HL-60 (cell line): Measurements from ENCODE around the gene PTCRA.
"Not testable (repeated sequence)": the region's sequence is repeated elsewhere in the genome, so short reads cannot be mapped to it uniquely, and the experiment has no call there.

ENCODE experiments used
- DNase-seq, 2 experiments: peaks; one replicate each; pipeline ENCODE4 v3.0.0-alpha.2; 2010 to 2020; ENCODE audit warnings: low read depth in 1 of 2, low spot score in 1 of 2
- H3K27ac ChIP-seq: fragments of 250-450 bp; sonication (Bioruptor Pico); replicated peaks from 2 replicates; pipeline ENCODE4 v1.5.1; 2020; ENCODE audit warnings: mild to moderate bottlenecking, moderate library complexity
- H3K27me3 ChIP-seq: fragments of 250-450 bp; sonication (Bioruptor Pico); 2 replicates; pipeline ENCODE4 v1.5.1; 2021; ENCODE audit warnings: mild to moderate bottlenecking, moderate library complexity; ENCODE audit not compliant: insufficient read depth, poor library complexity, severe bottlenecking
- H3K4me3 ChIP-seq: replicated peaks from 2 replicates; pipeline ENCODE4 v1.5.1; 2011; ENCODE audit warnings: mild to moderate bottlenecking, control low read depth, low read length; ENCODE audit not compliant: insufficient read depth
- CTCF ChIP-seq: IDR thresholded peaks from one replicate; pipeline ENCODE4 v1.5.1; 2011; ENCODE audit warnings: low read length, control low read depth, inconsistent platforms; ENCODE audit not compliant: insufficient read depth
- GABPA ChIP-seq: IDR thresholded peaks from 2 replicates; pipeline ENCODE4 v1.6.1; 2012; ENCODE audit warnings: low read depth
- POLR2AphosphoS5 ChIP-seq: IDR thresholded peaks from 2 replicates; pipeline ENCODE4 v1.6.1; 2012; ENCODE audit warnings: low read depth
- SPI1 ChIP-seq: IDR thresholded peaks from 2 replicates; pipeline ENCODE4 v1.6.1; 2012; ENCODE audit warnings: low read depth, mild to moderate bottlenecking, borderline replicate concordance
- TF ChIP-seq, protein P1 (sequence below): IDR thresholded peaks from 2 replicates; pipeline ENCODE4 v1.6.1; 2012; ENCODE audit warnings: low read depth; ENCODE audit not compliant: insufficient replicate concordance

The PTCRA gene

GRCh38 chr6:42899871-42900270, 16.0 kb upstream of the PTCRA start:
- Histone ChIP-seq H3K27me3 (no peaks in the 10 kb centered on the region), H3K4me3 (no peak overlapping the region), H3K27ac (no peak overlapping the region)
- TF ChIP-seq, protein P1, sequence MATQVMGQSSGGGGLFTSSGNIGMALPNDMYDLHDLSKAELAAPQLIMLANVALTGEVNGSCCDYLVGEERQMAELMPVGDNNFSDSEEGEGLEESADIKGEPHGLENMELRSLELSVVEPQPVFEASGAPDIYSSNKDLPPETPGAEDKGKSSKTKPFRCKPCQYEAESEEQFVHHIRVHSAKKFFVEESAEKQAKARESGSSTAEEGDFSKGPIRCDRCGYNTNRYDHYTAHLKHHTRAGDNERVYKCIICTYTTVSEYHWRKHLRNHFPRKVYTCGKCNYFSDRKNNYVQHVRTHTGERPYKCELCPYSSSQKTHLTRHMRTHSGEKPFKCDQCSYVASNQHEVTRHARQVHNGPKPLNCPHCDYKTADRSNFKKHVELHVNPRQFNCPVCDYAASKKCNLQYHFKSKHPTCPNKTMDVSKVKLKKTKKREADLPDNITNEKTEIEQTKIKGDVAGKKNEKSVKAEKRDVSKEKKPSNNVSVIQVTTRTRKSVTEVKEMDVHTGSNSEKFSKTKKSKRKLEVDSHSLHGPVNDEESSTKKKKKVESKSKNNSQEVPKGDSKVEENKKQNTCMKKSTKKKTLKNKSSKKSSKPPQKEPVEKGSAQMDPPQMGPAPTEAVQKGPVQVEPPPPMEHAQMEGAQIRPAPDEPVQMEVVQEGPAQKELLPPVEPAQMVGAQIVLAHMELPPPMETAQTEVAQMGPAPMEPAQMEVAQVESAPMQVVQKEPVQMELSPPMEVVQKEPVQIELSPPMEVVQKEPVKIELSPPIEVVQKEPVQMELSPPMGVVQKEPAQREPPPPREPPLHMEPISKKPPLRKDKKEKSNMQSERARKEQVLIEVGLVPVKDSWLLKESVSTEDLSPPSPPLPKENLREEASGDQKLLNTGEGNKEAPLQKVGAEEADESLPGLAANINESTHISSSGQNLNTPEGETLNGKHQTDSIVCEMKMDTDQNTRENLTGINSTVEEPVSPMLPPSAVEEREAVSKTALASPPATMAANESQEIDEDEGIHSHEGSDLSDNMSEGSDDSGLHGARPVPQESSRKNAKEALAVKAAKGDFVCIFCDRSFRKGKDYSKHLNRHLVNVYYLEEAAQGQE = no peak
- TF ChIP-seq CTCF (no peak), SPI1 (no peak), GABPA (no peak), POLR2AphosphoS5 (no peak)
- no peak for DNase-seq

DNA sequence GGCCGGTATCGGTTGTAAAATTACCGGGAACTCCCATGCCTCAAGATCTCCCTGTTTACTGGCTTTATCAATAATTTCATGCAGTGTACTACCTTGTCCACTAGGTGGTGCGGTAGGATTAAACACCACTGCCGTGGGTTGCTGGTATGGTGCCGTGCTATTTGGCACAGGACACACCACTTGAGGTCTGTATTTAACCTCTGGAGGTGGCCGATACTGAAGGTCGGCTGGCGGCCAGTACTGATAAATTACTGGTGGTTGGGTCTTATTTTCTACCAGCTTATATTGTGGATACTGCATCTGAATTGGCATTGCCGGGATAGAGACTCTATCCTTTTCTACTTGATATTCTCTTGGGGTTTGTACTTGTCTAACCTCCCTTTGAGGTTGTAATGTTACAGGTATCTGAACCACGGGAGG, 14.3 kb upstream of the PTCRA start:
- peak; percentile 52 to 85 for DNase-seq
- Histone ChIP-seq H3K4me3 (no peak overlapping the region), H3K27me3 (no peaks in the 10 kb centered on the region), H3K27ac (no peak overlapping the region)
- TF ChIP-seq CTCF = peak; percentile 76
- TF ChIP-seq SPI1 = no peak

GRCh38 chr6:42902429-42903263, 13.2 kb upstream of the PTCRA start:
- TF ChIP-seq SPI1 = peak; percentile 96
- peak overlapping the region; percentile 30 for H3K27ac ChIP-seq
- H3K4me3 ChIP-seq, H3K27me3 ChIP-seq: not testable (repeated sequence)
- peak in 1 of 2 experiments; percentile 71 for DNase-seq

DNA sequence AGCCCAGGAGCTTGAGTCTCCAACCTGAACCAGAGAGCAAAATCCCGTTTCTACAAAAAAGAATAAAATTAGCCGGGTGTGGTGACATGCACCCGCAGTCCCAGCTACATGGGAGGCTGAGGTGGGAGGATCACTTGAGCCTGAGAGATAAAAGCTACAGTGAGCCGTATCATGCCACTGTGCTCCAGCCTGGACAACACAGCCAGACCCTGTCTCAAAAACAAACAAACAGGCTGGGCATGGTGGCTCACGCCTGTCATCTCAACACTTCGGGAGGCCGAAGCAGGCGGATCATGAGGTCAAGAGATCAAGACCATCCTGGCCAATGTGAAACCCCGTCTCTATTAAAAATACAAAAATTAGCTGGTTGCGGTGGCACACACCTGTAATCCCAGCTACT, 11.4 kb upstream of the PTCRA start:
- H3K27me3 ChIP-seq = no peaks in the 10 kb centered on the region
- H3K4me3 ChIP-seq = no peak overlapping the region
- TF ChIP-seq, protein P1 = no peak
- TF ChIP-seq SPI1 = no peak
- no peak for TF ChIP-seq CTCF
- no peak for TF ChIP-seq POLR2AphosphoS5
- TF ChIP-seq GABPA = no peak
- H3K27ac ChIP-seq = no peak overlapping the region
- no peak for DNase-seq
